ENCODE measurements around the gene KPNA6.

Gene KPNA6

GRCh38 chr1:32221581-32221979 is 113.7 kb downstream of the KPNA6 start:
- DNase-seq = no peak

- DNase-seq = peak; percentile 59
Observed at GRCh38 chr1:32221980-32222755, 114.3 kb downstream of the KPNA6 start, which contains the start of the genes EIF3I and TMEM234. TSS of gene EIF3I (plus strand) at chr1:32222407. CDS start at chr1:32222442, 35 bp downstream. TSS of gene TMEM234 (minus strand) at chr1:32222353. CDS start at chr1:32222322, 31 bp downstream.

- DNase-seq = no peak
Observed at GRCh38 chr1:32223683-32224082, 115.8 kb downstream of the KPNA6 start.

- no peak for DNase-seq
Observed at GRCh38 chr1:32224285-32224684, 116.4 kb downstream of the KPNA6 start.
